HG03520 (cell line): ENCODE results near the gene TNFSF13.
"Not testable (repeated sequence)": the region's sequence is repeated elsewhere in the genome, so short reads cannot be mapped to it uniquely, and the experiment has no call there.

Experiments
- ATAC-seq: cut with Tn5 transposase; IDR thresholded peaks from one replicate; pipeline ENCODE4 v1.9.1; 2021; ENCODE audit warnings: mild to moderate bottlenecking, moderate library complexity; ENCODE audit not compliant: unreplicated experiment

TNFSF13 gene

DNA sequence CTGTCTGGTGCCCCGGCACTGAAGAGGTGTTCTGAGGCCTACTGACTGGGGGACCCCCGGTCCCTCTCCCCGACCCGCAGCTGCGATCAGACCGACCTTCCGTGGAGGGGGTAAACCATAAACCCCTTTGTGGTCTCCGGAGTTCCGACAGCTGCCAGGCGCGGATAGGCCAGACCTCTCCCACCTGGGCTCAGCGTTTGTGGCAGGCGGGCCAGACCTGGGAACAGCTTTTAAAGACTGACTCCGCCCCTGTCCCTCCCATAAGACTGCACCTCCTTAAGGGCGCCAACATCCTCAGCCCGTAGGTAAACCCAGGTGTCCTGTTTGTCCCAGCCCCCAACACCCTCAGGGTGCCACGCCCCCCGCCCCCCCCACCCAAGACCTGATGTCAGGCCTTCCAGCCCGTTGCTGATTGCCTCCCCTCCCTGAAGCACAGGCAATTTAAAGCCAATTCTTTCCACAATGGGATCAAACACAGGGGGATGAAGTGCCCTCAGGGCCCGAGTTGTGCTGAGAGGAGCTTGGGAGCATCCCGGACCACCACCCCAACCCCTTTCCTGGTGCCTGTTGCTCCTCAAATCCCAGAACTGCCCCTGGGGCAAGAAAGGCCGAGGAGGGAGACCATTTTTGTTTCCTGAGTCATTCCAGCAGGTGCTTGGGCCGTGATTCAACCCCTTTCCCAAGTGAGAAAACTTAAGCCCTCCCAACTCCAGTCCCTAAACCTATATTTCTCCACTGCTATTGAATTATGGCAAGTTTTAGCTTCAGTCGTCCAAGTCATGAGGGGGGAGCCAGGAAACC, 31.5 kb downstream of the TNFSF13 start, which contains the start of gene SOX15:
Gene SOX15, minus strand, starts transcription at position 204 of the 801 bp plus-strand sequence. CDS start 418 bp downstream, outside the sequence.
- ATAC-seq = no peak

DNA sequence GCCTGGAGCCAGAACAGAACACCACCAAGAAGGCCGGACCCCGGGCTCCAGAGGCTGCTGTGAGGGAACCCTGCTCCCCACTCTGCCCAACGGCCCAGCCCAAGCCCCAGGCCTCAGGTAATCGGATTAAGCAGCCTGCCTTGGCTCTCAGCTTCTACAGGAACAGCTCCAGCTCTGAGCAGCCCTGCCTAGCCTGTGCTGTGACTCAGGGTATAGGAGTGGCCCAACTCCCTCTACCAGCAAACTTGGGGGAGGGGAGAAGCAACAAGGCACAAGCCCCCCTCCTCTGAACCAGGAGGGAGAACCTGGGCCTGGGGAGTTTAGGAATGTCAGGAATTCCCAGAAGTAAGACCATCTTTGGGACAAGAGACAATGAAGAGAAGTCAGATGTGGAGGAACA, 32.2 kb downstream of the TNFSF13 start:
- no peak for ATAC-seq

DNA sequence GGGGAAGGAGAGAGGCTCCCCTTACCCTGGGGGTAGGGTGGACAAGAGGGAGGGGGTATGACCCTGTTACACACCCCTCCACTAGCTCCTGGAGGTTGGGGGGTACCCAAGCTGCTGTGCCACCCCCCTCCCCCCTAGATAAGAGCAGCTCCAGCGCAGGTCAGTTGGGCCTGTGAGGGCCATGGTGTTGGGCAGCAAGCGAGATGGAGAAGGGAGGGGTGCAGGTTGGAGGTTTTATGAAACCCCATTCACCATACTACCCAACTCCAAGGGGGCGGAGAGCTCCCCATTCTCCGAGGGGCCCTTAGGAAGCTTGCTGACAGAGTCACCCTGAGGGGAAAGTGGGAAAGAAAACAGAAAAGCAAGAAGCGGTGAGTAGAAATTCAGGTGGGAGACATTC, 33.0 kb downstream of the TNFSF13 start:
- ATAC-seq = no peak

DNA sequence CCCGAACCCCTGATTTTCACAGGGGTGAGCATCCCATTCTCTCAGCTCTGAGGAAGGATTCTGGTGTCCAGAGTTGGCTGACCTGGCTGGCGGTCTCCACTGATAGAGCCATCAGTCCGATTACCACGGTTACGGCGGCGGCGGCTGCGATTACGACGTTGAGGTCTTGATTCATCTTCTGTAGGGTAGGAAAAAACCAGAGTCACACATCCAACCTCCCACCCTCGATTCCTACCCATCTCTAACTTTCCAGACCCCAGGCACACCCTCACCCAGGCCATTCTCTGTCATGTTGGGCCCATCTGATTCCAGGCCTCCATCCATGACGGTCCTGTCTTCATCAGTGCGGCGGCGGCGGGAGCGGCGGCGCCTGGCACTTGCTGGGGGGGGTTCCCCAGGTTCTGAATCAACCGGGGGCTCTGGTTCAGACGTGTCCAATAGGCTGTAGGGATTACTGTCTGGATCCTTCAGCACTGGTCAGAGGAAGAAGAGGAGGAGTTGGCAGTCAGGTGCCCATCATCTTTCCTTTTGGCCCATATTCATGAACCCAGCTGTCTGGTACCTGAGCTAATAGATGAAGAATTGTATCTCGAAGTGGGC, 34.0 kb downstream of the TNFSF13 start:
- ATAC-seq = no peak

DNA sequence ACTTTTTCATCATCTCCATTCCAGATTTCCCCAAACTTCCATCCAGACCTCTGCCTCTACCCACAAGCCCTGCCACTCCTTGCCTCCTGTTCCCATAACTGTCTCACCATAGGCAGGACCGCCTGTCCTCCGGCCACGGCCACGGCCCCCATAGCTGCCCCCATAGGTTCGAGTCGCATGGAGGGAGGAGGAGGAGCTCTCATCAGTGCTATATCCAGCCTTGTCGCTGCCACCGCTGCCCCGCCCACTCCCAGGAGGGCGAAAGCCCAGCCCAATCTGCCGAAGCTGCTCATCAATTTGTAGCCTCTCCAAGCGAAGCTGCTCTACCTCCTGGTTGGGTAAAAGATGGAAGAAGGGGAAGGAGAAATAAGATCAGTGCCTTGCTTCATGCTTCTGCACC, 34.7 kb downstream of the TNFSF13 start:
- no peak for ATAC-seq

DNA sequence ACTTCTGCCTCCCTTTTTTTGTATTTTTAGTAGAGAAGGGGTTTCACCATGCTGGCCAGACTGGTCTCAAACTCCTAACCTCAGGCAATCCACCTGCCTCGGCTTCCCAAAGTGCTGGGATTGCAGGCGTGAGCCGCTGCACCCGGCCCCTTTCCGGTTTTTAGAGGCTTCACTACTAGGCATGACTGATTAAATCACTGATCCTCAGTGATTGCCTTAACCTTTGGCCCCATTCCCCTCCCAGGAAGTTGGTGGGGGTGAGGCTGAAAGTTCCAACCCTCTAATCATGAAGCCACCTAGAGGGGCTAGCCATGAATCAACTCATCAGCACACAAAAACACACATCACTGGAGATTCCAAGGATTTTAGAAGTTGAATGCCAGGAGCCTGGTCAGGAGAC, 39.0 kb downstream of the TNFSF13 start:
- ATAC-seq = not testable (repeated sequence)

DNA sequence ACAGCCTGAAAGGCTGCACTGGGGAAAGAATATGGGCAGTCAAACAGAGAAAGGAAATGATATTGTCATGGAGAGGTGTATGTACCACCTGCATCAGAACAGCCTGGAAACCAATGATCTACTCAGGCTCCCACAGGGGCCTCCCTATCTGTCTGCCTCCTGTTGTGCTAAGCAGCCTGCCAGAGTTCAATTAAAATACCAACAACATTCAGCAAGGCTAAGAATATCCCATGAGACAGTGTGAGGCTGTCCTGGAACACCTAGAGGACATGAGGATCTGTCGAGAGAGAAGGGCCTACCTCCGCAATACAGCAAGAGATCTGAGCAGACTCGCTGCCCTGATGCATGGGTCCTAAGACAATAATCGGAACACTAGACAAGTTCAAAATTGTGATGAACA, 47.7 kb downstream of the TNFSF13 start:
- ATAC-seq = no peak

DNA sequence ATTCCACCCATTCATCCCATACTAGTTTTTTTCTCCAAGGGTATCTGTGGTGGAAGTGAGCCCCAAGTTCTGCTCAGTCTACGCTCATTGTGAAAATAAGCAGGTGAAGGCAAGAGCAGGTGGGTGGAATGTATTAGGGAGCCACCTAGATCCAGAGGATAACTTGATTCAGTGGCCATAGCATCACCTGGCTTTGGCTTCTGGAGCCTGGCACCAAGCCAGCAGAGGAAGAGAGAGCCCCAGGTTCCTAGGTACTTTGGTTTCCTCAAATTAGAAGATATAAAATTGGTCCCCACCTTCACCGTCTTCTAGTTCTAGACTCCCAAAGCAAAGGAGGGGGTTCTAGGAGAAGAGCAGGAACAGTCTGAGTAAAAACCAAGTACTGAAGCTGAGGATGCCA, 52.1 kb downstream of the TNFSF13 start:
- ATAC-seq = no peak
